GM19193 (cell line): ENCODE results near the gene STX10.
A peak's percentile ranks its signal among the peaks of the same experiment; 100 is the strongest.

Experiments used
- POLR2A ChIP-seq: IDR thresholded peaks from 4 replicates; pipeline ENCODE4 v1.6.1; 2011; ENCODE audit not compliant: insufficient read depth, insufficient read length; ENCODE audit errors: extremely low read depth

The STX10 gene

GRCh38 chr19:13164343-13165161, 14.4 kb upstream of the STX10 start:
- TF ChIP-seq POLR2A, result peak; percentile 33

- no peak for TF ChIP-seq POLR2A
These were observed 13.6 kb upstream of the STX10 start for GRCh38 chr19:13163609-13164342.

- TF ChIP-seq POLR2A, result peak; percentile 77
These were observed 12.8 kb upstream of the STX10 start for GRCh38 chr19:13162724-13163608.

- no peak for TF ChIP-seq POLR2A
These were observed 10.4 kb upstream of the STX10 start for GRCh38 chr19:13160557-13160956.

- no peak for TF ChIP-seq POLR2A
These were observed 9.5 kb upstream of the STX10 start for GRCh38 chr19:13159713-13160112.

DNA sequence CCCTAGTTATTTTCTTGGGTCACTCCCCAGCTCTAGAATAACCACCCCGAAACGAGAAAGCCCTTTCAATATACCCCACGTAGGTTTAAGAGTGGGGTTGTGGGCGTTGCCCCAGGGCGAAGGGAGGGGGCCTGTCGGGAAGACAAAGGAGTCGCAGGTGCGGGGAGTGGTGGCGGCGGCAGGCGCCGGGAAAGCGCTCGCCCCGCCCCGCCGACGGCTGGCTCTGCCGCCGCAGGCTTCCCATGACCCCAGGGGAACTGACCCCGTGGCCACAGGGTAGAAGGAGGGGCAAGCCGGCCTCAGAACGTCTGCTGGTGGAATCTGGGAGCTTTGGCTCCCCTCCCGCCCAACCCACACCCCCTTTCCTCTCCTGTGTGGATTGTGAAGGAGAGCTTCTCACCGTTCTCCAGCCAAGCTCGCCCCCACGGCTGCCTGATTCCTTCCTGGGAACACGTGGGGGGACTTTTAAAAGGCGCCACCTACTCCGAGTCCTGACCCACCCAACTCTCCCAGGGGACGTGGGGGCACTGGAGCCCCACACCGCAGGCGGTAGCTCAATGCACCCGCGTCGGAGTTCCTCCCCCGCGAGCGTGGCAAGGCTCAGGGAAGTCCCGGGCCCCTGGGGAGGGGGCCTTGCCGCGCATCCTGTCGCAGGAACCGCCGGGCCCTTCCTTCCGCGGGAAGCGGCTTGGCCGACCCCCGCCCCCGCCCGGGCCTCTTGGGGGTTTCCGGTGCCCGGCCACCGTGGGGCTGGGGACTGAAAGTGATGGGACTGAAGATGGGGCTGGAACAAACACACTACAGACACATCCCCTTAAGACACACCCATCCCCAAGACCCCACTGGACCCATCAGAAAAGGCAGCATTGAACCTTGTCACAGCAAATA, 5.5 kb upstream of the STX10 start:
- no peak for TF ChIP-seq POLR2A

DNA sequence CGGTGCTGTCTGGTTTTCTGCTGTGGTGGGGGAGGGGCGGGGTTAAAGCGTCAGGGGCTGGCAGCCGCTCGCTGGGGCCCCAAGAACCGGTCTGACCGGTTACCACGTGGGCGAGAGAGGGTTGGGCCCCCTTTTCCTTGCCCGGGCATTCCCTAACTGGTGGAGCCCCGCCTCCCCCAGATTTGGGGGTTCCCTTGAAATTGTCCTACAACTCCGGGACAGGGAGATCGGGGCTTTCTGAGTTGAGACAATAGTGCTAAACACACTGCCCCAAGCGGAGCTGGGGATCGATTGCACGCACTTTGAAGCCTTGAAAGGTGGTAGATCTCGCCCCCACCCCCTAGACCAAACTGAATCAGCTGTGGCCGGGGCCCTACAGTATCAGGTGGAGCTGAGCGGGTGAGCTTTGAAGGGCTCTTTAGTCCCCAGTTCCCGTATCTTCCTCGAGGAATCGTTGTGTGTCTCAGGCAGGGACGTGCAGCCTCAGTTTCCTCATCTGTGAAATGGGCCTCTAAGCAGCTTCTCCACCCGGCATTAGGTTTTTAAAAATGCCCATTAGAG, 4.8 kb upstream of the STX10 start:
- peak; percentile 71 for TF ChIP-seq POLR2A

DNA sequence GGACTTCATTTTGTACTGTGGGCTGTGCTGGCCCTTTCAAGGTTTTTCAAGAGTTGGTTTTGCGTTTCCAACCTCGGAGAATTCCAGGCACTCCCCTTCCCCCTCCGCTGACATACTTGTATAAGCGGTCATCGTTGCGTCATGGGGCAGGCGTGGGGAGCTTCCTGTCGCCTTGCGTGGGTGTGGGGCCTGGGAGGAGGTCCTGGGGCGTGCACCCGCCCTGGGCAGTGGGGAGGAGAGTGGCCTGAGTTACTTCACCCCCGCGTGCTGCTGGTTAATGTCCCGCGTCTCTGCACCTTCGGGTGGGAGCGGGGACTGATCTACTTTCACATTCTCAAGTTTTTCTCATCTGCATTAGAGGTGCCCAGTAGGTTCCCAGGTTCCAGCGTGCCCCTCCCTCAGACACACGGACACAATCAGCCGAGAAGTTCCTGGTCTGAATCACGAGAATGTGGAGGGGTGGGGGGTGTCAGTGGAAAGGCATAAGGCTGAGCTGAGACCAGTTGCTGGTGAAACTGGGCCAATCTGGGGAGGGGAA, 4.1 kb upstream of the STX10 start:
- TF ChIP-seq POLR2A, result no peak

DNA sequence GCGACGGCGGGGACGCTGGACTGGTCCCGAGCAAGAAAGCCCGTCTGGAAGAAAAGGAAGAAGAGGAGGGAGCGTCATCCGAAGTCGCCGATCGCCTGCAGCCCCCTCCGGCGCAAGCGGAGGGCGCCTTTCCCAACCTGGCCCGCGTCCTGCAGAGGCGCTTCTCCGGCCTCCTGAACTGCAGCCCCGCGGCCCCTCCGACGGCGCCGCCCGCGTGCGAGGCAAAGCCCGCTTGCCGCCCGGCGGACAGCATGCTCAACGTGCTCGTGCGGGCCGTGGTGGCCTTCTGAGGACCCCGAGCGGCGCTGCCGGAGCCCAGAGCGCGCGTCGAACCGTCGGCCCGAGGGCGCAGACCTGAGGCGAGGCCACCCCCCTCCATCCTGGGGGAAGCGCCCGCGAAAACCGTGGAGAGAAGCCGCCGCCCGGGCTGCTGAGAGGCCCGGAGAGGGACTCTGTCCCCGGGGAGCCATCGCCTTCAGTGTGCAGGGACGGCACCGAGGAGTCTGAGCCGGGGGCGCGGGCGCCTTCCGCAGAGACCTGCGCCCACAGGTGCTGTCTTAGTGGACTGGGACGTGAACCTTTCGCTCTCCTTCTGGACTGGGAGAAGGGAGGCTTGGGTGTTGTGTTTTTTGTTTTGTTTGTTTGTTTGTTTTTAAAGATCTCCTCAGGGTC, 3.5 kb upstream of the STX10 start:
- no peak for TF ChIP-seq POLR2A

- peak; percentile 100 for TF ChIP-seq POLR2A
These were observed 2.9 kb upstream of the STX10 start for GRCh38 chr19:13152974-13153568.

DNA sequence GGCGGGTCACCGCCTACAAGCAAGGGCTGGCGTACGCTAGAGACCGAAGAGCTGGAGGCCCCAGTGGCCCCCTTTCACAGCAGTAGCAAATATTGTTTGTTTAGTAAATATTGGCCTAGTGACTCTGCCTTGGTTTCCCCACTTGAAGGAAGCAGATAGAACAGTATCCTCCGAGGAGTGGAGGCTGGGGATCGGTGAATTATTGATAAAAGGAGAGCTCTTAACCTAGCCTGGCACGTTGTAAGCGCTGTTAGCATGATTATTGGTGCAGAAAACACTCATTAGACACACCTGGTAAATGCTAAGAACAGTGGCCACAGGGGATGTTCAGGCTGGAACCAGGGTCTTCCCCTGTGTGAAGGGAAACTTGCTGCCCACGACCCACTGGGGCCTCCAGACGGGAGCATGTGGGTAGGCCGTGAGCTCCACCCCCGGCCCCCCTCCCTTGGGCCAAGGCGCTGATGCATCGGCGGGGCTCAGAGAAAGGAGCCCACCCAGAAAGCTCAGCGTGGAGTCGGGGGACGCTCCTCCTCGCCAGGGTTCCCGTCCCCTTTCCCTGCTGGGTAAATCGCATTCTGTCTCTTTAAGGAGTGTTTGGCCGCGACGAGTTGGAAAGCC, 2.3 kb upstream of the STX10 start:
- TF ChIP-seq POLR2A, result no peak
